ENCODE results near the gene BHLHA15.

GRCh38 chr7:98162758-98163157 is 48.5 kb upstream of the BHLHA15 start:
- TF ChIP-seq CTCF (IDR thresholded peaks at IDR 0.05; ENCODE audit: poor library complexity), result no peak
- no peak for TF ChIP-seq EZH2 (IDR thresholded peaks at IDR 0.05; ENCODE audit: borderline replicate concordance)

Measured in hepatocyte (in vitro differentiated cells).